Myocyte (in vitro differentiated cells): Measurements from ENCODE around the gene C5orf63. TPM values are rescaled to one million over a fixed set of nuclear protein-coding genes. Genes with fewer than 3 reads are reported as not detected.
"Not testable (repeated sequence)": the region's sequence is repeated elsewhere in the genome, so short reads cannot be mapped to it uniquely, and the experiment has no call there.

Experiments
- DNase-seq: peaks from one replicate; pipeline ENCODE4 v3.0.0-alpha.2; 2012; ENCODE audit warnings: low read depth
- total RNA-seq: library from RNA; depleted of rRNA; stranded (reverse); fragments of >200 nt; gene quantifications from 2 replicates; pipeline ENCODE4 v1.2.3, GENCODE V29; 2014

The C5orf63 gene
- total RNA-seq, 1 donor from 2014 or later: 1.6 TPM

- DNase-seq: no peak
These were observed 3.2 kb upstream of the C5orf63 start for GRCh38 chr5:127076315-127077129.

- DNase-seq: no peak
These were observed 1.2 kb upstream of the C5orf63 start for GRCh38 chr5:127074466-127074865.

GRCh38 chr5:127070243-127070642 lies 3.1 kb downstream of the C5orf63 start:
- DNase-seq: no peak

- peak; percentile 43 for DNase-seq
These were observed 4.6 kb downstream of the C5orf63 start for GRCh38 chr5:127068493-127069214.

- no peak for DNase-seq
These were observed 6.6 kb downstream of the C5orf63 start for GRCh38 chr5:127066721-127067120.

- DNase-seq: no peak
These were observed 9.0 kb downstream of the C5orf63 start for GRCh38 chr5:127064253-127064840.

GRCh38 chr5:127063257-127063913 lies 9.9 kb downstream of the C5orf63 start:
- DNase-seq: no peak

GRCh38 chr5:127061956-127062355 lies 11.3 kb downstream of the C5orf63 start:
- no peak for DNase-seq

GRCh38 chr5:127061537-127061936 lies 11.8 kb downstream of the C5orf63 start:
- no peak for DNase-seq

- no peak for DNase-seq
These were observed 12.8 kb downstream of the C5orf63 start for GRCh38 chr5:127060470-127060985.

- no peak for DNase-seq
These were observed 16.4 kb downstream of the C5orf63 start for GRCh38 chr5:127056896-127057295.

GRCh38 chr5:127055880-127056653 lies 17.2 kb downstream of the C5orf63 start:
- no peak for DNase-seq

- not testable (repeated sequence) for DNase-seq
These were observed 19.8 kb downstream of the C5orf63 start for GRCh38 chr5:127053551-127053950.

- no peak for DNase-seq
These were observed 20.3 kb downstream of the C5orf63 start for GRCh38 chr5:127053049-127053448.

GRCh38 chr5:127051591-127051990 lies 21.7 kb downstream of the C5orf63 start:
- DNase-seq: no peak

- DNase-seq: no peak
These were observed 26.8 kb downstream of the C5orf63 start for GRCh38 chr5:127046343-127047072.

GRCh38 chr5:127042593-127042992 lies 30.7 kb downstream of the C5orf63 start:
- peak; percentile 32 for DNase-seq

GRCh38 chr5:127041571-127041970 lies 31.7 kb downstream of the C5orf63 start:
- DNase-seq: no peak

GRCh38 chr5:127040796-127041520 lies 32.3 kb downstream of the C5orf63 start:
- DNase-seq: no peak
